Adrenal gland (tissue), 12 donors: Measurements from ENCODE around the gene ORMDL3. TPM values are rescaled to one million over a fixed set of nuclear protein-coding genes. Genes with fewer than 3 reads are reported as not detected.
"Not testable (repeated sequence)": the region's sequence is repeated elsewhere in the genome, so short reads cannot be mapped to it uniquely, and the experiment has no call there.

Experiments used
- DNase-seq, 7 donors: peaks; one replicate each; pipeline ENCODE4 v3.0.0-alpha.2; 2019 to 2020
- H3K27ac ChIP-seq, 5 donors: fragments of 200-600 bp; sonication (generic) in 4 of 5; 1 replicate in 3 of 5; 2 replicates in 2 of 5; pipeline versions ENCODE4 v1.5.1 to v1.8.0; 2016 to 2020; ENCODE audit warnings: mild to moderate bottlenecking in 1 of 5
- H3K27me3 ChIP-seq: fragments of 200-600 bp; 2 replicates; pipeline ENCODE4 v1.8.0; 2021
- H3K36me3 ChIP-seq, 2 donors: fragments of 200-600 bp; replicated peaks in 1 of 2; 1 replicate in 1 of 2; 2 replicates in 1 of 2; pipeline versions ENCODE4 v1.5.1 to v1.8.0; 2018 to 2022
- H3K4me1 ChIP-seq, 2 donors: fragments of 200-600 bp; replicated peaks in 1 of 2; 1 replicate in 1 of 2; 2 replicates in 1 of 2; pipeline versions ENCODE4 v1.5.1 to v1.8.0; 2018 to 2021
- H3K4me3 ChIP-seq, 4 donors: fragments of 200-600 bp; sonication (generic) in 3 of 4; one replicate each; pipeline ENCODE4 v1.5.1; 2016 to 2018
- H3K9me3 ChIP-seq, 3 donors: fragments of 200-600 bp; sonication (generic) in 1 of 3; replicated peaks in 1 of 3; 1 replicate in 2 of 3; 2 replicates in 1 of 3; pipeline versions ENCODE4 v1.5.1 to v1.8.0; 2016 to 2021
- CTCF ChIP-seq, 6 experiments: fragments of 450-650 bp in 4 of 6; fragments of 200-600 bp in 2 of 6; sonication (generic) in 1 of 6; IDR thresholded peaks; 1 replicate in 5 of 6; 2 replicates in 1 of 6; pipeline versions ENCODE4 v1.5.1 to v1.8.0; 2016 to 2021; ENCODE audit warnings: antibody characterized with exemption in 6 of 6, mild to moderate bottlenecking in 2 of 6, moderate library complexity in 1 of 6
- POLR2A ChIP-seq, 2 donors: fragments of 450-650 bp; IDR thresholded peaks; one replicate each; pipeline ENCODE4 v1.6.1; 2017; ENCODE audit warnings: antibody characterized with exemption in 2 of 2, mild to moderate bottlenecking in 2 of 2, moderate library complexity in 1 of 2
- WGBS, 4 donors: extraction: QIAGEN DNeasy Blood & Tissue Kit in 2 of 4; methylation state at CpG; one replicate each; pipeline versions ENCODE4 v1.1.5 to v1.1.7; 2013 to 2017; 5-methylcytosine and 5-hydroxymethylcytosine counted together
- intact Hi-C, 2 donors: fragments of 100-400 bp; cut with DNase I; formaldehyde crosslinking; loops; one replicate each; pipeline versions ENCODE4 v1.14.1 to v1.15.0; 2022 to 2023
- polyA plus RNA-seq, 3 donors: library from polyadenylated mRNA; stranded (reverse); fragments of 200-250 nt in 2 of 3; fragments of 350-450 nt in 1 of 3; fragmentation: Illumina TruSeq in 1 of 3; extraction: RNeasy Lipid Tissue Mini Kit (QIAGEN cat#74804) in 1 of 3; gene quantifications; one replicate each; pipeline ENCODE4 v1.2.3, GENCODE V29; 2013 to 2014
- total RNA-seq, 9 donors: library from RNA; depleted of rRNA in 4 of 9; stranded (reverse); fragments of >200 nt in 4 of 9; fragments of 120-200 nt in 1 of 9; fragmentation: NEBNext Ultra II Directional in 1 of 9; extraction: Animal tissue kit (Norgen Biotek cat#: 25700) in 1 of 9; gene quantifications; one replicate each; pipeline versions ENCODE4 v1.1.0 to v1.2.4, GENCODE V29; 2013 to 2023
- donor health status: healthy with polysubstance abuse.
- donor health status: Bipolar disorder and iron deficiency.
- donor health status: DM: yes; HTN: yes; CAD: no.
- donor health status: DM: no; HTN: no; CAD: no.
- donor health status: DM: no; HTN: no; CAD: no.
- donor health status: DM: yes; HTN: yes; CAD: no.

ORMDL3 gene
- total and polyA plus RNA-seq, 12 donors: 29.1 to 102 (median 51.9) TPM

DNA sequence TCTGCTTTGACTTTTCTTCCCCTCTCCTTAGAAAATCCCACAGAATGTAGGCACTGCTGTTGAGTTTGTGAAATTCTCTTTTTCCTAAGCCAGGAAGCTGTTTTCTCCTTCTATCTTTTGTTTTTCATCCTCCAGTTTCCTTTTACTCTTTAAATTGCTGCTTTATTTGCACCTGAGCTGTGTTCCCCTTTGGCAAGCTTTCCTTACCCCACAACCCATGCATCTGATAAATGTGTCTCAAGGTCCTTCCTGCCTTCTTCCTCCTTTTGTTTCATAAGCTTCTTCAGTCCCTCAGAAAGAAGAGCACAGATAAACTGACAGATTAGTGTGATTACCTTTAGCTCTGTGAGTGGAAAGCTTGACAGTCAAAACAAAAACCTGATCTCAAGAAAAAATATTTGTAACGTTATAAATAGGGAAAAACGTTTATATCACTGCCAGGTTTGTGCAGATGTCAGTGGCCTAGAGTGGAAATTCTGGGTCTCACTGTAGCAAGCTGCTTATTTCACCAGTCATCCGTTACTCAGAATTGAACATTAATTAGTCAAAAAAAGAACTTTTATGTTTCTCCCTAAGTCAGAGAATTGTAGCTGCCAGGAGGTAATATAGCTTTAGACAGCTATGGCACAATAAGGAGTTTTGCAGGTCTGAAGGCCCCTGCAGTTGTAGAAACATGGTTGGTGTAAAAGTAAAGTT, 32.6 kb downstream of the ORMDL3 start:
- intact Hi-C loops: loop anchor here in 1 of 2 donors (10.0 kb wide), 1 partner anchor 80 kb away; no protein-coding TSS in a partner anchor
- peaks cover 23% of the 10 kb centered on the region for H3K27me3 ChIP-seq
- WGBS, 4 donors: 23 to 30% (median 28%) methylated on average over 3 of the region's 3 CpGs
- no peak overlapping the region for H3K4me3 ChIP-seq
- TF ChIP-seq CTCF (IDR thresholded peaks at IDR 0.05) (no peak), POLR2A (IDR thresholded peaks at IDR 0.05) (no peak)
- no peaks in the 10 kb centered on the region for H3K4me1 ChIP-seq
- H3K27ac ChIP-seq: no peak overlapping the region
- no peaks in the 10 kb centered on the region for H3K9me3 ChIP-seq
- no peaks in the 10 kb centered on the region for H3K36me3 ChIP-seq
- DNase-seq: no peak

DNA sequence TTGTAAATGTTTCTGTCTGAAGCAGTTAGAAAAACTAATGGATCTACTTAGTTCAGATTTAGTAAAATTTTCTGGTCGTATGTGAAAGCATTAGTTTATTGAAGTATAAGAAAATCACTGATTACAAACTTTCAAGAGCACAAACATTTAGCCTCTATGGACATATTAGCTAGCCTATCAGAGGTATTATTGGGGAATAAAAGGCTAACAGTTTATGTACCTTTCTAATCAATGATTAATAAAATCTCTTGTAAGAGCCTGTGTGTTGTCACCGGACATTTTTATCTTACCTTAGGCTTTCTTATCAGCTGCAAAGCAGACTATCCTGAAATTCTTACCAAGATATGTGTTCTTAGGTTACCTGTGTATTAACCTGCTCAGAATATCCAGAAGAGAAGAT, 38.2 kb downstream of the ORMDL3 start:
- no peak for DNase-seq
- TF ChIP-seq CTCF (IDR thresholded peaks at IDR 0.05): no peak
- TF ChIP-seq POLR2A (IDR thresholded peaks at IDR 0.05): no peak
- WGBS, 4 donors: 27 to 58% (median 56%) methylated on average over 2 of the region's 2 CpGs
- H3K9me3 ChIP-seq: no peaks in the 10 kb centered on the region
- no peaks in the 10 kb centered on the region for H3K36me3 ChIP-seq
- intact Hi-C loops: no loop called here
- peaks cover 41% of the 10 kb centered on the region for H3K27me3 ChIP-seq
- H3K27ac ChIP-seq: no peak overlapping the region
- H3K4me3 ChIP-seq: no peak overlapping the region
- no peaks in the 10 kb centered on the region for H3K4me1 ChIP-seq

DNA sequence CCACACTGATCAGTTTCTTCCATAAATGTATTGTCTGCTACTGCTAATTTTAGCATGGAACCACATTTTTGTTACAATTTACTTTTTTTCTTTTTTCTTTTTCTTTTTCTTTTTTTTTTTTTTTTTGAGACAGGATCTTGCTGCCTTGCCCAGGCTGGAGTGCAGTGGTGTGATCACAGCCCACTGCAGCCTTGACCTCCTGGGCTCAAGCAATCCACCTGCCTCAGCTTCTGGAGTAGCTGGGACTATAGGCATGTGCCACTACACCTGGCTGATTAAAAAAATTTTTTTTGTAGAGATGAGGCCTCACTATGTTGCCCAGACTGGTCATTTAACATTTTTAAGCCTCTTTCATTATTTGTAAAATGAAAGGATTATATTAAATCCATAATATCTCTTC, 40.3 kb downstream of the ORMDL3 start:
- no peak for DNase-seq
- no peak overlapping the region for H3K4me3 ChIP-seq
- no peak for TF ChIP-seq CTCF (IDR thresholded peaks at IDR 0.05)
- no peaks in the 10 kb centered on the region for H3K9me3 ChIP-seq
- peaks cover 31% of the 10 kb centered on the region for H3K27me3 ChIP-seq
- no peak overlapping the region for H3K27ac ChIP-seq
- no peaks in the 10 kb centered on the region for H3K4me1 ChIP-seq
- intact Hi-C loops: no loop called here
- no peaks in the 10 kb centered on the region for H3K36me3 ChIP-seq

- DNase-seq, H3K4me1 ChIP-seq, H3K9me3 ChIP-seq, intact Hi-C loops, H3K27ac ChIP-seq, H3K4me3 ChIP-seq, H3K36me3 ChIP-seq: not testable (repeated sequence)
- 57 to 81% (median 68%) methylated on average over 4 to 5 of the region's 5 CpGs for WGBS, 4 donors
- peaks cover 21% of the 10 kb centered on the region for H3K27me3 ChIP-seq
Observed at GRCh38 chr17:39886102-39886501, 41.3 kb downstream of the ORMDL3 start.

DNA sequence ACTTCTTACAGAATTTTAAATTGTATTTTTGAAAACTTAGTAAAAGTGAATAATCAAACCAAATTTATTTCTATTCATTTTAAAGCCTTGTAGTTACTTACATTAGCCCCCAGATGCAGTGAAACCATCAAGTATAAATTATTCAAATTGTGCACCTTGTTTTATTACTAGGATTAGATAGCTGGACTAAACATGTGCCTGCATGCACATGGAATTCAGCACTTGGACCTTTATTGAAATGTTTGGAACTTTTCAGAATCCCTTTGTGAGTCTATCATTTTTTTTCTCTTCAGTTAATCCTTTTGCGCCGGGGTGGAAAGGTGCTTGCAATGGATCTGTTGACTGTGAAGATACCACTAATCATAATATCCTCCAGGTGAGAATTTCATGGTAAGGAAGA, 54.6 kb downstream of the ORMDL3 start:
- intact Hi-C loops: no loop called here
- no peak overlapping the region for H3K4me3 ChIP-seq
- H3K9me3 ChIP-seq: no peaks in the 10 kb centered on the region
- no peak overlapping the region for H3K27ac ChIP-seq
- DNase-seq: no peak
- 77 to 86% (median 82%) methylated on average over 2 of the region's 2 CpGs for WGBS, 4 donors
- no peaks in the 10 kb centered on the region for H3K4me1 ChIP-seq
- peak in 3 of 6 experiments; percentile 11 to 47 (median 12) for TF ChIP-seq CTCF (IDR thresholded peaks at IDR 0.05)
- no peak for TF ChIP-seq POLR2A (IDR thresholded peaks at IDR 0.05)
- no peaks in the 10 kb centered on the region for H3K36me3 ChIP-seq
- peaks cover 42% of the 10 kb centered on the region for H3K27me3 ChIP-seq
